C4-2B (cell line): ENCODE results near the gene STX1A.

Source experiments
- CTCF ChIP-seq: fragments of 450-650 bp; conservative IDR thresholded peaks from 2 replicates; pipeline ENCODE4 v1.5.1; 2017; ENCODE audit warnings: mild to moderate bottlenecking
- ZFX ChIP-seq: fragments of 450-650 bp; IDR thresholded peaks from 2 replicates; pipeline ENCODE4 v1.6.1; 2017

- TF ChIP-seq CTCF, result no peak
- TF ChIP-seq ZFX, result no peak
Observed at GRCh38 chr7:73680501-73680900, 39.0 kb downstream of the STX1A start.
